GM18526 (cell line): ENCODE results near the gene MED17.

Source experiments
- POLR2A ChIP-seq: IDR thresholded peaks from 3 replicates; pipeline ENCODE4 v1.6.1; 2011; ENCODE audit not compliant: insufficient read length; ENCODE audit errors: extremely low read depth

Gene MED17, protein sequence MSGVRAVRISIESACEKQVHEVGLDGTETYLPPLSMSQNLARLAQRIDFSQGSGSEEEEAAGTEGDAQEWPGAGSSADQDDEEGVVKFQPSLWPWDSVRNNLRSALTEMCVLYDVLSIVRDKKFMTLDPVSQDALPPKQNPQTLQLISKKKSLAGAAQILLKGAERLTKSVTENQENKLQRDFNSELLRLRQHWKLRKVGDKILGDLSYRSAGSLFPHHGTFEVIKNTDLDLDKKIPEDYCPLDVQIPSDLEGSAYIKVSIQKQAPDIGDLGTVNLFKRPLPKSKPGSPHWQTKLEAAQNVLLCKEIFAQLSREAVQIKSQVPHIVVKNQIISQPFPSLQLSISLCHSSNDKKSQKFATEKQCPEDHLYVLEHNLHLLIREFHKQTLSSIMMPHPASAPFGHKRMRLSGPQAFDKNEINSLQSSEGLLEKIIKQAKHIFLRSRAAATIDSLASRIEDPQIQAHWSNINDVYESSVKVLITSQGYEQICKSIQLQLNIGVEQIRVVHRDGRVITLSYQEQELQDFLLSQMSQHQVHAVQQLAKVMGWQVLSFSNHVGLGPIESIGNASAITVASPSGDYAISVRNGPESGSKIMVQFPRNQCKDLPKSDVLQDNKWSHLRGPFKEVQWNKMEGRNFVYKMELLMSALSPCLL

GRCh38 chr11:93784145-93784934 is at the start of gene MED17:
Gene MED17, plus strand, starts transcription at chr11:93784282. Its CDS starts 232 bp downstream, at chr11:93784514.
- peak; percentile 70 for TF ChIP-seq POLR2A

DNA sequence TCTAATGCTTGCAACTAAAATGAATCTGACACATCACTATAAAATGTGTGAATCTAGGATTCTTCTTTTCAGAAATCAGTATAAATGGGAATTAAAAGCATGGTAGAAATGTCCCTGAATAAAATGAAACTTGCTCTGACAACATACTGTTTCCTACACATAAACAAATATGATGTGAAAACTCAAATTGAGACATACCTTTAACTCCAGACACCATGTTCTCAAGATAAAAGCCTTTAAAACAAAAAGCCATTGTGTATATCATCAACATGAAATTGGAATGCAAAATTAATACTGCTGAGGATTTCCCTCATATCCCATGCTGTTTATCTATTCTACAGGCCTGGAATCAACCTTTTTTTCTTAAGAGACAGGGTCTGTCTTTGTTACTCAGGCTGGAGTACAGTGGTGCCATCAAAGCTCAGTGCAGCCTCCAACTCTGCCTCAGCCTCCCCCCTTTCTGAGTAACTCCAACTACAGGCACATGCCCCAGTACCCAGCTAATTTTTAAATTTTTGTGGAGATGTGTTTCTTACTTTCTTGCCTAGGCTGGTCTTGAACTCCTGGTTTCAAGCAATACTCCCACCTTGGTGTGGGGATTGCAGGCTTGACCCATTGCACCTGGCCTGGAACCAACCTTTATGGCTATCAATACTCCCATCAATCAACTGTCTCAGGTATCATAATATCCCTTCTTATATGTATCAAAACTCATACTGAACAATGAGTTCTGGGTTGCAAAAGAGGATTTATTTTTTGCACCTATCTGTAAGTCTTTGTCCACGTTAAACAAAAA is 49.5 kb upstream of the MED17 start:
- no peak for TF ChIP-seq POLR2A

GRCh38 chr11:93735627-93736026 is 48.5 kb upstream of the MED17 start:
- no peak for TF ChIP-seq POLR2A

DNA sequence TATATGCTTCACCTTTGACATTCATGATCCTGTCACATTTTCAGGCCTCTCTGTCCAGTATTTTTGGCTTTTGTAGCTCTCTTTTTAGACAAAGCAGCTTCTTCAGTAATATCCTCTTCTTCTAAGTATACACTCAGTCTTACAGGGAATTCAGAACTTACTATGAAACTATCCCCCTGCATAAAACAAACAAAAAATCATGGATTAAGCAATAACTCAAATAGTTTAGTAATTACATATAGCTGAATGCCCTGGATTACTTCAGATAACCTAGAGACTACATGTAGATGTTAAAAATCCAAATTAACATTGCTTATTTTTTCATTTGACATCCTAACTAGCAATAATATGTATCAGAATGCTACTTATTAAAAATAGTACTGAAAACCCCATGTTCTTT is 48.0 kb upstream of the MED17 start:
- no peak for TF ChIP-seq POLR2A

GRCh38 chr11:93737904-93738612 is 46.0 kb upstream of the MED17 start:
- no peak for TF ChIP-seq POLR2A

DNA sequence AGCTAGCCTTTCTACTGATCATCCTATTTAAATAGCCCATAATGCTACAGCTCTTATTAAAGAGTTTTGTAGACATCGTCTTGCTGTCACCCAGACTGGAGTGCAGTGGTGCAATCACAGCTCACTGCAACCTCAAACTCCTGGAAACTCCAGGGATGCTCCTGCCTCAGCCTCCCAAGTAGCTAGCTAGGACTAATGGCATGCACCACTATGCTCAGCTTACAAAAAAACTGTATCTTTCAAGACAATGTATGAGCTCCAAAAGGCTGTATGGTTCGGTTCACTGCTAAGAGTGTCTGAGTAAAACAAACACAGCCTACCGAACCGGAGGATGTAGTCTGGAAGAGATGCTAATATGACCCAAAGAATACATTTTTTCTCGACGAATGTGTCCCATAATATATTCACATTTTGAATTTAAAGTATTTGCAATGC is 45.4 kb upstream of the MED17 start:
- TF ChIP-seq POLR2A = no peak

- TF ChIP-seq POLR2A = peak; percentile 36
Observed at GRCh38 chr11:93740031-93740729, 43.9 kb upstream of the MED17 start.

DNA sequence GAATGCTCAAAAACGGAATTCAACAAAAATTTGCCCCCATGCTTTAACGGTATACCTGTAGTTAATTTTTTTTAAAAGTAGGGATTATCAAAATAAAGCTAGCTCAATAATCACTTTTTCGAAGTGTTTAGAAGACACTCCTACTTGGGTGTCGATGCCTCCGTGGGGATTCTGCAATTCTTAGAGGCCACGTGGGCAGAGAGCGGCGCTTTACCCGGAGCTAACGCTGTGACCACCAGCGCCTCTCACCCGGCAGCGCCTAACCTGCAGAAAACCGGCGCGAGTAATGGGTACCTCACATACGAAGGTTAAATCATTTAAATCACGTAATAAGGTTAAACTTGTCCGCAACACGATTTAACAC is 43.4 kb upstream of the MED17 start:
- TF ChIP-seq POLR2A = no peak

- peak; percentile 99 for TF ChIP-seq POLR2A
Observed at GRCh38 chr11:93741094-93741881, 42.8 kb upstream of the MED17 start, which contains the start of the genes C11orf54 and TAF1D. Gene C11orf54, plus strand, starts transcription at chr11:93741672. Its CDS starts 5,722 bp downstream, at chr11:93747394. Gene TAF1D, minus strand, starts transcription at chr11:93741495. Its CDS starts 2,191 bp downstream, at chr11:93739304.

DNA sequence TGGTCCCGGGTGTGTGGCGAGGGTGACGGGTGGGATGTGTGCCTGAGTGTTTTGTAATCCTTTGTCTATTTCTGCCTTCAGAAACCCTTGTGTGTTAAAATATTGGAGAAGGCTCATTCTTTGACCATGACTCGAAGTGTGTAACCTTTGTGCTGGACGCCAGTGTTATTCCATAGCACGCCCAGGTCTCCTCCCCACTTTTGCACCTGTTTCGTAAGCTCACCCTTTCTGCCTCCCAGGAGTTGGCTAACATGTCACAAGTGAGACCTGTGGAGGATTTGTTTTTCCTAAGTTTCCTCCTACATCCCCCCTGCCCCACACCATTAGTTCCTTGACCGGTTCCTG is 42.2 kb upstream of the MED17 start:
- TF ChIP-seq POLR2A = no peak

DNA sequence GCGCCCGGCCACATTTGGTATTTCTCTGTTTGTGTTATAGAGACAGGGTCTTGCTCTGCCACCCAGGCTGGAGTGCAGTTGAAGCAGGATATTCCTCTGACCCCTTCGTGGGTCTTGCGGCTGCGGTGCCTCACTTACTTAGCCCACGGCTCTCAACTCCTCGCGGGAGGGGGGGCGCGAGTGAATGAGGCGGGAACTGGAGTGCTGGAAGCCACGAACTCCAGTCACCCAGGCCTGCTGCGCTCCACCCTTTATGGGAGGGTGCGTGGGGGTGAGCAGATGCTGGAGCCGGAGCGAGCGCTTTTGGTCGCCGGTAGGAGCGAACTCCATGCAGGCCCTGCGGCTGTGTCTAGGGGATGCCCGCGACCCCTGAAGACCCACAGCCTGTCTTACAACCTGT is 40.8 kb upstream of the MED17 start:
- no peak for TF ChIP-seq POLR2A

GRCh38 chr11:93744669-93745004 is 39.4 kb upstream of the MED17 start:
- no peak for TF ChIP-seq POLR2A

DNA sequence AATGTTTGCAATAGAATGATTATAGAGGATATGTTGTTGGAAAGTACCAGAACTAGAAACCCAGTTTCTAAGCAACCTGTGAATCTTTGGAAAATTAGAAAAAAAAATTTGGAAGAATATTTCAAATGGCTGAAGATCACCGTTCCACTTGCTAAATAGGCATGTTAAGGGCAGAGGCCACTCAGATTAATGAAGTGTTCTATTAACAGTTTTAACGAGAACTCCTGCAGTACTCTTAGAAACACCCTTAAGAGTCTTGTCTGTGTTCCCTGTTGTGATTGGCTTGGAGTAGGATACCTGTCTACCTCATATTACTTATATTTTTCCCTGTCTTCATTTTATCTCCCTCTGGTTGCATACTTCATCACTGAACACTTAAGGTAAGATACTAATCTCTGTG is 38.0 kb upstream of the MED17 start:
- no peak for TF ChIP-seq POLR2A
